Measurements from ENCODE around the gene FOXG1. TPM values are rescaled to one million over a fixed set of nuclear protein-coding genes. Genes with fewer than 3 reads are reported as not detected.

The FOXG1 gene
- total and polyA plus RNA-seq, 5 donors from 2014 or later: not detected

DNA sequence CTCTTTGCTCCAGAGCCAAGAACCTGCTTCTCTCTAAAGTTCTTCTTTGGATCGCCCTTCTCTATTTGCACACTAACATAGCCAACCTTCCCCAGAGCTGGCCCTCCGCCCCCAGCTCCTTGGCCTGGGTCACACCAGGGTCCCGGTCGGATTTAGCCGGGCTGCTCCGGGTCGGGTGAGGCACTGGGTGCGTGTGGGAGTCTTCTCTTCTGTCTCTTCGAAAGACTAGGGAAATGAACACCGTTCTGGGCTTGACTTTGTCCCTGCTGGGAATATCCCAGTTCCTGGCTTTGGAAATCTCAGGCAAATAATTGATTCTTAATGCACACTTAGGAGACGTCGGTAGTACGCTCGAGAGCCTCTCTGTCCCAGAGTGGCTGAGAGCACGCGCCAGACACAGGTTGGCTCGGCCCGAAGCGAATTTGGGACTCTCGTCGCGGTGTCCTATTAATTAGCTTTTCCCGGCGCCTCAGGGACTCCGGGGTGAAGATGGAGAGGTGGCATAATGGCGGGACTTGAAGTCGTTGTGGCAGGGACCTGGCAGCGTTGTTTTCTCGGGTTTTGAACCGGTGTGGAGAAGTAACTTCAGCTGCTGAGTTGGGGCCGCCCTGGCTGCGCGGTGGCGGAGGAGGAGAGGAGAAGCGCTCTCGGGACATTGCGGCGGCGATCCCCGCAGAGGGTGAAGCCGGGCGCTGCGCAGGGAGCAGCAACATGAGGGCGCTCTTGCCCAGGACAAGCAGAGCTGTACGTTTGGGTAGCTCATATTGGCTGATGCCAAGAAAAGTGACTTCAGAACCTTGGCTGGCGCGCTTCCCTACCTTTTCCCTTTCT is 7.5 kb downstream of the FOXG1 start:
- H3K27ac Mint-ChIP-seq: no peak overlapping the region
- Histone ChIP-seq H3K36me3 (ENCODE audit: control insufficient read depth, insufficient read depth, low read length) (no peaks in the 10 kb centered on the region), H3K27me3 (ENCODE audit: control insufficient read depth, insufficient read depth, low read length) (peaks cover 5% of the 10 kb centered on the region), H3K27ac (ENCODE audit: insufficient read depth, low read length, poor library complexity, severe bottlenecking) (no peak overlapping the region), H3K9me3 (ENCODE audit: control insufficient read depth in 2 of 2, low read length in 2 of 2) (peaks cover 0 to 15% of the 10 kb centered on the region in 2 experiments), H3K4me1 (ENCODE audit: control insufficient read depth, insufficient read depth, low read length, poor library complexity, severe bottlenecking) (no peaks in the 10 kb centered on the region), H3K4me3 (ENCODE audit: low read depth, low read length) (no peak overlapping the region)
- H3K27me3 Mint-ChIP-seq: peaks cover 33% of the 10 kb centered on the region
- H3K4me1 Mint-ChIP-seq: peaks cover 0 to 3% (median 0%) of the 10 kb centered on the region in 4 donors
- DNase-seq: no peak
- H3K36me3 Mint-ChIP-seq: no peaks in the 10 kb centered on the region
- ATAC-seq (ENCODE audit: low read depth in 2 of 2): no peak
- H3K4me3 Mint-ChIP-seq: no peak overlapping the region
- H3K9me3 Mint-ChIP-seq: peaks cover 0 to 20% (median 5%) of the 10 kb centered on the region in 7 donors

DNA sequence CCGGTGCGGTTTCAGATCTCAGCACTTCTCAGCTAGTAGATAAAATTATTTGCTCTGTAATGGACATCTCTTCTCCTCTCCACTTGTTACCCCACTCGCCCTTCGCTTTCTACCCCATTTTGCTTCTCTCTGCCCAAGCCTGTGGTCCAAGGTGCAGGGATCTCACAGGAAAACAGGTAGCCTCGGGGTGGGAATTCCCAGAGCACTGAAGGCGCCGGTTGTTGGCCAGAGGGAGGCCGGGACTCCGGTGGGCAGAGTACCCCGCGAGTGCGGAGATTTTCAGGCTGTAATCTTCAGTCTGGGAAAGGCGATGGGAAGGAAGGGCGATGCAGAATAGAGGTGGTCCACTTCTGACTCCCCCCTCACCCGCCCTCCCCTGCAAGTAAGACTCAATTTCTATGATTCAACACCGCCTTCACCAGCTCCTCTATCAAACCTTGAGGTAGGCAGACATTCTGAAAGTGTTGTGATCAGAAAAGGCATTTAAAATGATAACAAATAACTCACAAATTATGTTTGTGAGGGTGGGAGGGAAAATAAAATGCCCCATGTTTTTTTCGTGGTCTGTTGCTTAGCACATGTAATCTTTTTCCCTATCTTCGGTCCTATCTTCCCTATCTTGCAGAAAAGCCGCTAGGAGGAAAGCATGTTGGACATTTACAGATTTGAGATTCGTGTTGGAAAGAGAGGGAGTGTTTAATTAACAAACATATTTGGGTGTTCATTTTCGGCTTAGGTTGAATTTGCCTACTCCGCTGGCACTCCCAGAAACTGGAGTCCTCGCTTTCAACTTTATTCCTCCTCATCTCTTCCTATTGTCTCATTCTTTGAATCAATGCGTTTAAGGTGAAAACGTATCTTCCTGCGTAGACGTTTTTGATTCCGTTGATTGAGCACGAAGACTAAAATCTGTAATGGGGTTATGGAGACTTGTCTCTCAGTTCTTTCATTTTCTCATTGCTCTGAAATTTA is 8.5 kb downstream of the FOXG1 start:
- Mint-ChIP-seq H3K9me3 (peaks cover under 1 to 20% (median 5%) of the 10 kb centered on the region in 7 donors), H3K27ac (no peak overlapping the region), H3K27me3 (peaks cover 36% of the 10 kb centered on the region), H3K4me1 (peaks cover 0 to 3% (median 0%) of the 10 kb centered on the region in 4 donors), H3K36me3 (no peaks in the 10 kb centered on the region), H3K4me3 (no peak overlapping the region)
- peaks cover 0 to 15% of the 10 kb centered on the region in 2 experiments for H3K9me3 ChIP-seq (ENCODE audit: control insufficient read depth in 2 of 2, low read length in 2 of 2)
- no peak overlapping the region for H3K4me3 ChIP-seq (ENCODE audit: low read depth, low read length)
- peaks cover 5% of the 10 kb centered on the region for H3K27me3 ChIP-seq (ENCODE audit: control insufficient read depth, insufficient read depth, low read length)
- H3K27ac ChIP-seq (ENCODE audit: insufficient read depth, low read length, poor library complexity, severe bottlenecking): no peak overlapping the region
- DNase-seq: no peak
- H3K36me3 ChIP-seq (ENCODE audit: control insufficient read depth, insufficient read depth, low read length): no peaks in the 10 kb centered on the region
- no peak for ATAC-seq (ENCODE audit: low read depth in 2 of 2)
- no peaks in the 10 kb centered on the region for H3K4me1 ChIP-seq (ENCODE audit: control insufficient read depth, insufficient read depth, low read length, poor library complexity, severe bottlenecking)

DNA sequence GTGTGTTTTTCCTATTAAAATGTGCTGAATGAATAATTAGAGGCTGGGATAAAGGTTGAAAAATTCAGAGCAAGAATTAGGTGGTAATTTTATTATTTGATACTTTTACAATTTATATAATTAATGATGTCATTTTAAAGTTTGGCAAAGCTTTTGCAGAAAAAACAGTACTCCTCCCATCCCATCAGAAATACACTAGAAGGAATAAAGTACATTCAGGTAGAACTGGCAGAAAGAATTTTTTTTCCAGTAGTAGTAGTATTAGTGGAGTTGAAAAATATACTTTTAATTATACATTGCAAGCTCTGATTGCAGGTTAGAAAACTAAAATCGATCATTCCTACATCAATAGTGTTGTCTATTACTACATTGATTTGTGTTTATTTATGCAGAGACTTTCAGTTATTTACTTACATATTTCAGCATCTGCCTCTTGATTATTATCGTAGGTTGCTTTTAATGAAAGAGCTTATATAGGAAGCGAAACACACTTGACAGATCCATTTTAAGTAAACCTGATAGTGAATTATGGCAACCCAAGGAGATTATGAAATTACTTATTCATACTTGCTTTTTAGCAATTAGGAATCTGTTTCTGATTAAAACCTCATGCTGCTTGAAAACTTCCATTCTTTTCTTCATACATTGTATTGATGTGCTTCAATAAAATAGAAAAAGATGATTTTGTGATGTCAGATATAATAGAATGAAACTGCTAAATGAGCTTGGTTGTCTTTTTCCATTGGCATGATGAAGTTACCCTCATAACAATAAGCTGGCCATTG is 10.1 kb downstream of the FOXG1 start:
- H3K27me3 Mint-ChIP-seq: peaks cover 36% of the 10 kb centered on the region

DNA sequence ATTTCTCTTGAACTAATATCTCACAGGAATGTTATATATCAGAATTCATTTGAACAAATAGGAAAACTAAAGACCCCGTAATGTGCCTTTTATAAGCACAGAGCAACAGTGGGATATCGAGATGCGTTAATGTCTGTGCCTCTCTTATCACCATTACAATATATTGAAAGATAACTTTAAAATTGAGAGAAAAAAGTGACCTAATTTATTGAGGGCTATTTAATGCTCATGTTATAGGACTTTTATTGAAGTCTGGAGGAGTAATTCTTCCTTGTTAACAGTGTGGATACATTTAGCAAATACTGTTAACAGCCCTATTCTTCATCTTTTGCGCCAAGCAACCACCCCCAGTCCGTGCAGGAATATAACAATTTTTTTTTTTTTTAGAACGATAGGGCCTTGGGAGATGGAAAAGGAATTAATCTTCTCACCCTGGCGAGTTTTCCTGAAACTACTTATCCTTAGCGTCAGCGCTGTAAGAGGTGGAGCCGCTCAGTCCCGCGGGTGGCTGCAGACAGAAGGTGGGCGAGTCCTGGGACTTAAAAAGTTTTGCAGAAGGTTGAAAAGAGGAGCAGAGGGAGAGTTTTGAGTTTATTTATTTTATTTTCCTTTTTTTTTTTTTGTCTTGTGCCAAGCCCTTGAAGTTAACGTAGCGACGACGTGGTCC is 11.0 kb downstream of the FOXG1 start:
- Histone ChIP-seq H3K27me3 (ENCODE audit: control insufficient read depth, insufficient read depth, low read length) (peaks cover 5% of the 10 kb centered on the region), H3K9me3 (ENCODE audit: control insufficient read depth in 2 of 2, low read length in 2 of 2) (peaks cover 0 to 15% of the 10 kb centered on the region in 2 experiments), H3K27ac (ENCODE audit: insufficient read depth, low read length, poor library complexity, severe bottlenecking) (no peak overlapping the region), H3K4me1 (ENCODE audit: control insufficient read depth, insufficient read depth, low read length, poor library complexity, severe bottlenecking) (no peaks in the 10 kb centered on the region), H3K4me3 (ENCODE audit: low read depth, low read length) (no peak overlapping the region), H3K36me3 (ENCODE audit: control insufficient read depth, insufficient read depth, low read length) (no peaks in the 10 kb centered on the region)
- DNase-seq (no peak), ATAC-seq (ENCODE audit: low read depth in 2 of 2) (no peak)
- no peak overlapping the region for H3K4me3 Mint-ChIP-seq
- H3K36me3 Mint-ChIP-seq: no peaks in the 10 kb centered on the region
- peaks cover 3 to 20% (median 8%) of the 10 kb centered on the region in 7 donors for H3K9me3 Mint-ChIP-seq
- H3K27me3 Mint-ChIP-seq: peaks cover 36% of the 10 kb centered on the region
- H3K27ac Mint-ChIP-seq: no peak overlapping the region
- H3K4me1 Mint-ChIP-seq: peaks cover 0 to 3% (median 0%) of the 10 kb centered on the region in 4 donors

More for the DNA sequence above, 10.1 kb downstream of the FOXG1 start:
- no peak for ATAC-seq (ENCODE audit: low read depth in 2 of 2)
- H3K4me1 ChIP-seq (ENCODE audit: control insufficient read depth, insufficient read depth, low read length, poor library complexity, severe bottlenecking): no peaks in the 10 kb centered on the region
- peaks cover 3 to 20% (median 8%) of the 10 kb centered on the region in 7 donors for H3K9me3 Mint-ChIP-seq
- H3K9me3 ChIP-seq (ENCODE audit: control insufficient read depth in 2 of 2, low read length in 2 of 2): peaks cover 0 to 15% of the 10 kb centered on the region in 2 experiments
- H3K4me3 Mint-ChIP-seq: no peak overlapping the region
- no peak for DNase-seq
- H3K36me3 ChIP-seq (ENCODE audit: control insufficient read depth, insufficient read depth, low read length): no peaks in the 10 kb centered on the region
- H3K27ac ChIP-seq (ENCODE audit: insufficient read depth, low read length, poor library complexity, severe bottlenecking): no peak overlapping the region
- peaks cover 0 to 3% (median 0%) of the 10 kb centered on the region in 4 donors for H3K4me1 Mint-ChIP-seq
- H3K27ac Mint-ChIP-seq: no peak overlapping the region
- peaks cover 5% of the 10 kb centered on the region for H3K27me3 ChIP-seq (ENCODE audit: control insufficient read depth, insufficient read depth, low read length)
- no peaks in the 10 kb centered on the region for H3K36me3 Mint-ChIP-seq
- H3K4me3 ChIP-seq (ENCODE audit: low read depth, low read length): no peak overlapping the region

DNA sequence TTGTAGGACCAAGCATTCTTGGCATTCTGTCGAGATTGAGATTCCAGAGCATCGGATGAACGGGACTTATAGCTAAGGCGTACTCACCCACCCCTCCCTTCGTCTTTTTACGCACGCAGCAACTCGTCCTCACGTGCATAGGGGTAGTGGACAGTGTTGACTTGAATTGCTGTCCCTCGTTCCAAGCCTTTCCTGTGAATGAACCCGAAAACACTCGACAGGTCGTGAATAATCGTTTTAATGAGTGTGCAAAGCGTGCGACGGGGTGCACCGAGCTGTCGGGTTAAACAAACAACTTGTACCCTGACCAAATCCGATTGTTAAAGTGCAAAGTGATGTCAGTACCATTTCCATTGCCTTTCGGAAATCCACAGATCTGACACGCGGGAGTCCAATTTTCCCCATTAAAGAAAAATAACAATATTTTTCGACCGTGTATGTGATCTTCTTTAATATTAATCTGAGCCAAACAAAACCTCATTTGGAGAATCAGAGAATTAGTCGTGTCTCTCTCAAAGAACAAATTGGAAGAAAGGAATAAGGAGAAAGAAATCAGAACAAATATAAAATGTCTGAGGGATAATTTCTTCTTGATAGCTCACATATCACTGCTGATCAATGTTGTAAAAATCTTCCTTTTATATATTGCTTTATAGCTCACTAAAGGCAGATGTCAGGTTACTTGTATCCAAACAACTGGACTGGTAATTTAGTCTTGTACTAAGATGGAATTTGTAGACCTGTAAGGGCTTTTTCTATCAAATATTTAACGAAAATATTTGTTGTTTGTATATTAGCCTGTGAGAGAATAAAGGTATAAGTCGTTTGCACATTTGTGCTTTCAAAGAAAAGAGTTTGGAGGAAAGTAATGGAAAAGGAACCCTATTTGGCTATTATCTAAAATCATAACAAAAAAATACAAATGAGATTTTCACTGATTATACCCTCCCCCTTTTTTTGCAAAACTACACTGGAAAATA is 11.8 kb downstream of the FOXG1 start:
- Histone ChIP-seq H3K4me1 (ENCODE audit: control insufficient read depth, insufficient read depth, low read length, poor library complexity, severe bottlenecking) (no peaks in the 10 kb centered on the region), H3K36me3 (ENCODE audit: control insufficient read depth, insufficient read depth, low read length) (no peaks in the 10 kb centered on the region), H3K27me3 (ENCODE audit: control insufficient read depth, insufficient read depth, low read length) (peaks cover 5% of the 10 kb centered on the region), H3K9me3 (ENCODE audit: control insufficient read depth in 2 of 2, low read length in 2 of 2) (peaks cover 0 to 15% of the 10 kb centered on the region in 2 experiments), H3K27ac (ENCODE audit: insufficient read depth, low read length, poor library complexity, severe bottlenecking) (no peak overlapping the region), H3K4me3 (ENCODE audit: low read depth, low read length) (no peak overlapping the region)
- Mint-ChIP-seq H3K9me3 (peaks cover 2 to 20% (median 6%) of the 10 kb centered on the region in 7 donors), H3K27me3 (peaks cover 31% of the 10 kb centered on the region), H3K36me3 (no peaks in the 10 kb centered on the region), H3K4me1 (peaks cover 0 to 2% (median 0%) of the 10 kb centered on the region in 4 donors), H3K27ac (no peak overlapping the region), H3K4me3 (no peak overlapping the region)
- ATAC-seq (ENCODE audit: low read depth in 2 of 2) (no peak), DNase-seq (no peak)

DNA sequence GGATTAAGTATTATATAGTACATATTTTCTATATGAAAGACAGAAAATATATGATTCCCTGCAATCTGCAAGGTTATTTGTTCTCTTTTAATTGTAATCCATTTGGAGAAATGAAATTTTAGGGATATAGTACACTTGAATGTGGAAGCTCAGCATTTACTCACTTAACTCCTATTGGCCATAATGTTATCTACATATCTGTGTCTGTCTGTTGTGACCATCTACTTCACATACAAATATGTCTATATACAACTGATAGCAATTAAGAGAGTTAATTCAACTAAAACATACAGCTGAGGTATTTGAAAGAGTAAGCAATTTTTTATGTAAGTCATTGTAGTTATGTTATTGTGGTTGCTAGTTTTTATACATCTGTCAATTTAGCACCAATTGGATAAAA is 12.9 kb downstream of the FOXG1 start:
- Mint-ChIP-seq H3K36me3 (no peaks in the 10 kb centered on the region), H3K27me3 (peaks cover 41% of the 10 kb centered on the region), H3K4me1 (peaks cover 0 to 5% (median 1%) of the 10 kb centered on the region in 4 donors), H3K4me3 (no peak overlapping the region), H3K27ac (no peak overlapping the region), H3K9me3 (peaks cover 1 to 24% (median 13%) of the 10 kb centered on the region in 7 donors)
- Histone ChIP-seq H3K9me3 (ENCODE audit: control insufficient read depth in 2 of 2, low read length in 2 of 2) (peaks cover 0 to 12% of the 10 kb centered on the region in 2 experiments), H3K27ac (ENCODE audit: insufficient read depth, low read length, poor library complexity, severe bottlenecking) (no peak overlapping the region), H3K36me3 (ENCODE audit: control insufficient read depth, insufficient read depth, low read length) (no peaks in the 10 kb centered on the region), H3K27me3 (ENCODE audit: control insufficient read depth, insufficient read depth, low read length) (peaks cover 5% of the 10 kb centered on the region), H3K4me1 (ENCODE audit: control insufficient read depth, insufficient read depth, low read length, poor library complexity, severe bottlenecking) (no peaks in the 10 kb centered on the region), H3K4me3 (ENCODE audit: low read depth, low read length) (no peak overlapping the region)
- no peak for DNase-seq
- ATAC-seq (ENCODE audit: low read depth in 2 of 2): no peak

Data from CD4-positive, CD25-positive, alpha-beta regulatory T cell (primary cell).